ENCODE measurements around the gene IRAK1. TPM values are rescaled to one million over a fixed set of nuclear protein-coding genes. Genes with fewer than 3 reads are reported as not detected.
A peak's percentile ranks its signal among the peaks of the same experiment; 100 is the strongest.

IRAK1 gene
- total RNA-seq, 6 experiments from 2014 or later = 103 to 133 (median 120) TPM

DNA sequence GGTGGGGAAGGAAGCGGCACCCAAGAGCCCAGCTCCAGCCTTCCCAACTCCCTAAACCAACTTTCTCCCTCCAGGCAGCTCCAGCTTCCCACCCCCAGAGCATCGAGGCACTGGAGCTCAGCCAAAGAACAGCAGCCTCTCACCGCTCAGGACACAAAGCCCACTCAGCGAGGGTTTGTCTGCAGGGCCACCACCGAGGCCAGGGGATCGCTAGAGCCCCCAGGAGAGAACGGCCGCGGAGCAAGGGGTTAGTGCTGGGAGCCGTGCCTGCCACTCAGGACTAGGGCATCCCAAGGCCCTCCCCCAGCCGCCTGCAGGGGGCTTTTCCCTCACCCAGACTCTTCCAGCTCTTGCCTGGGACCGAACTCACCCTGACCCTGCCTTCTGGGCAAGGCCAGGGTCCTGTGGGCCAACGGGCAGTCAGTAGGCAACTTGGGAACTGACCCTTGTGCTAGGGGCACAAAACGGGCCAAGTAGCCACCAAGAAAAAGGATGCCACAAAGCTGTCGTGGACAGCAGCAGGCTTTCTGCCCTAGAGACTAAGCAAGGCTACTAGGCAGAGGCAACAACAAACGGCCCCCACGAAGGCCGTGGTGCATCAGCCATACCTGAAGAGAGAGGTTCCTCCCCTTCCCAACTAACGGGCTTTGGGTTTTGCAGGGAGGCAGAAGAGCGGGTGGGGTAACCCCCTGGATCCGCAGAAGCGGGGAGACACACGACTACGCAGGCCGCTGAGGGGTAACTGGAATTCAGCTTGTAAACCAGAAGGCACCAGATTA lies 50.4 kb downstream of the IRAK1 start:
- Mint-ChIP-seq H3K27ac (peak overlapping the region; percentile 100), H3K4me1 (ENCODE audit: low read depth) (peaks cover 36% of the 10 kb centered on the region), H3K9me3 (no peaks in the 10 kb centered on the region), H3K4me3 (peak overlapping the region; percentile 99), H3K27me3 (ENCODE audit: insufficient read depth) (peaks cover 2% of the 10 kb centered on the region), H3K36me3 (ENCODE audit: low read depth) (peaks cover 13% of the 10 kb centered on the region)
- no peak for DNase-seq
- TF ChIP-seq, protein P1, sequence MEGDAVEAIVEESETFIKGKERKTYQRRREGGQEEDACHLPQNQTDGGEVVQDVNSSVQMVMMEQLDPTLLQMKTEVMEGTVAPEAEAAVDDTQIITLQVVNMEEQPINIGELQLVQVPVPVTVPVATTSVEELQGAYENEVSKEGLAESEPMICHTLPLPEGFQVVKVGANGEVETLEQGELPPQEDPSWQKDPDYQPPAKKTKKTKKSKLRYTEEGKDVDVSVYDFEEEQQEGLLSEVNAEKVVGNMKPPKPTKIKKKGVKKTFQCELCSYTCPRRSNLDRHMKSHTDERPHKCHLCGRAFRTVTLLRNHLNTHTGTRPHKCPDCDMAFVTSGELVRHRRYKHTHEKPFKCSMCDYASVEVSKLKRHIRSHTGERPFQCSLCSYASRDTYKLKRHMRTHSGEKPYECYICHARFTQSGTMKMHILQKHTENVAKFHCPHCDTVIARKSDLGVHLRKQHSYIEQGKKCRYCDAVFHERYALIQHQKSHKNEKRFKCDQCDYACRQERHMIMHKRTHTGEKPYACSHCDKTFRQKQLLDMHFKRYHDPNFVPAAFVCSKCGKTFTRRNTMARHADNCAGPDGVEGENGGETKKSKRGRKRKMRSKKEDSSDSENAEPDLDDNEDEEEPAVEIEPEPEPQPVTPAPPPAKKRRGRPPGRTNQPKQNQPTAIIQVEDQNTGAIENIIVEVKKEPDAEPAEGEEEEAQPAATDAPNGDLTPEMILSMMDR (IDR thresholded peaks at IDR 0.05) = no peak

DNA sequence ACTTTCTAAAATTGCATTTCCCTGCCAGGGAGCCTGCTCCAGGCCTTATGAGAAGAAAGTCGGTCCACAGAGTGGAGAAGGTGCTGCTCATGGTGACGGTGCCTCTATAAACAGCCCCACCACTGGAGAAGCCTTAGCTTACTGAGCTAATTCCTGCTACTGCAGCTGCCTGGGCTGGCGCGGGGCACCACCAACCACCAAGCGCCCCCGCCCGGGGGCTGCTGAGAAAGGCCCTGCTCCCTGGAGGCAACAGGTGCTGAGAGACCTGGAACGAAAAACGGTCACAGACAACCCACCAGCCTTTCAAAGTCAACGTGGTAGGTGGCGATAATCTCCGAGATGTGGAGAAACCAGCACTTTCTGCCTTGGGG lies 51.0 kb downstream of the IRAK1 start:
- Mint-ChIP-seq H3K27ac (peak overlapping the region; percentile 43), H3K4me3 (peak overlapping the region; percentile 99), H3K9me3 (no peaks in the 10 kb centered on the region), H3K27me3 (ENCODE audit: insufficient read depth) (peaks cover 2% of the 10 kb centered on the region), H3K36me3 (ENCODE audit: low read depth) (peaks cover 13% of the 10 kb centered on the region), H3K4me1 (ENCODE audit: low read depth) (peaks cover 33% of the 10 kb centered on the region)
- TF ChIP-seq, protein P1 (IDR thresholded peaks at IDR 0.05) = no peak
- DNase-seq = peak; percentile 11

DNA sequence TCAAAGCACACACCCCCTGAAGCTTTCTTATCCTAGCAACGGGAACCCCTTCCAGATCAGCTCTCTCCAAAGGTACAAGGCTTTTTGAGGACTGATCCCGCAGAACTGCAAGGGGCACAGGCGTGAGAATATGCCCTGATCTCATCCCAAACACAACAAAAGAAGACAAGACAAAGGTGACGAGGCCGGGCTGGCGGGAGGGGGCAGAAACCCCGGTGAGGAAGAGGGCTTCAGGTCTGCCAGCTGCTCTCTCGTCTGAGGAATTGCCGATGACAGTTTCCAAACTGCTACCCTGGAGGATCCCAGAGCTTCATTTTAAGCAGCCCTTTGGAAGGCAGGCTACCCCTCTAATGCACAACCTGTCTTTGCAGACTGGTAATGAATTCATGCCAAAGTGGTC lies 51.4 kb downstream of the IRAK1 start:
- Mint-ChIP-seq H3K4me1 (ENCODE audit: low read depth) (peaks cover 29% of the 10 kb centered on the region), H3K4me3 (peak overlapping the region; percentile 99), H3K9me3 (no peaks in the 10 kb centered on the region), H3K27ac (peak overlapping the region; percentile 43; the same call in 1 of the 2 replicates), H3K27me3 (ENCODE audit: insufficient read depth) (no peaks in the 10 kb centered on the region; the same call in 1 of the 2 replicates), H3K36me3 (ENCODE audit: low read depth) (peaks cover 13% of the 10 kb centered on the region)
- DNase-seq = no peak
- TF ChIP-seq, protein P1 (IDR thresholded peaks at IDR 0.05) = no peak

DNA sequence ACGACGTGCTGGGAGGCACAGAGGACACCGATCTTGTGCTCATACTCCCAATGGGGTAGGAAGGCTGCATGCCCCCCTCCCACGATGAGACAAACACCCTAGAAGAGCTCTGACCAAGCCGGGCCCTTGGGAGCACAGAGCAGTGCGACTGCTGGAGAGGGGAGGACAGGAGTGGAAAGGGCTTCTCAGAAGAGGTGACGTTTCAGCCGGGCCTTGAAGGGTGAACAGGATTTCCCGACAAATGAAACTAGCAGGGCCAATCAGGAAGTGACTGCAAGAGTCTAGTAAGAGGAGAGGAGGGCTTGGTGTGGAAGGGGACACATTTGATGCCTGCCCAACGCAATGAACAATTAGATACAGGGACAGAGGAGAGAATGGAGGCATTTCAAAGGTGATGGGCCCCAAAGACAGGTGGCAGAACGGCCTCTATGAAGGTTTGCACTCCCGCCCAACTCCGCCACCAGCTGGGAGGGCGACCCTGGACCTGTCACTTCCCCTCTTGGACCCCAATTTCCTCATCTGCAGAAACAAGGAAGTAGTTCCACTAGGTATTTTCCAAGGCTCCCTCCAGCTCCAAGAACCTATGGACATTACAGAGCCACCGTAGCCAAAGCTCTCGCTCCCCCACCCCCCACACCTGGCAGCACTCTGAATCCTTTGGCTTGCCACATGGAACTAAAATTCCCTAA lies 52.0 kb downstream of the IRAK1 start:
- Mint-ChIP-seq H3K4me1 (ENCODE audit: low read depth) (peaks cover 26% of the 10 kb centered on the region), H3K4me3 (peak overlapping the region; percentile 99), H3K27me3 (ENCODE audit: insufficient read depth) (no peaks in the 10 kb centered on the region; the same call in 1 of the 2 replicates), H3K27ac (peak overlapping the region; percentile 66), H3K36me3 (ENCODE audit: low read depth) (peaks cover 13% of the 10 kb centered on the region), H3K9me3 (no peaks in the 10 kb centered on the region)
- TF ChIP-seq, protein P1 (IDR thresholded peaks at IDR 0.05) = no peak
- no peak for DNase-seq

DNA sequence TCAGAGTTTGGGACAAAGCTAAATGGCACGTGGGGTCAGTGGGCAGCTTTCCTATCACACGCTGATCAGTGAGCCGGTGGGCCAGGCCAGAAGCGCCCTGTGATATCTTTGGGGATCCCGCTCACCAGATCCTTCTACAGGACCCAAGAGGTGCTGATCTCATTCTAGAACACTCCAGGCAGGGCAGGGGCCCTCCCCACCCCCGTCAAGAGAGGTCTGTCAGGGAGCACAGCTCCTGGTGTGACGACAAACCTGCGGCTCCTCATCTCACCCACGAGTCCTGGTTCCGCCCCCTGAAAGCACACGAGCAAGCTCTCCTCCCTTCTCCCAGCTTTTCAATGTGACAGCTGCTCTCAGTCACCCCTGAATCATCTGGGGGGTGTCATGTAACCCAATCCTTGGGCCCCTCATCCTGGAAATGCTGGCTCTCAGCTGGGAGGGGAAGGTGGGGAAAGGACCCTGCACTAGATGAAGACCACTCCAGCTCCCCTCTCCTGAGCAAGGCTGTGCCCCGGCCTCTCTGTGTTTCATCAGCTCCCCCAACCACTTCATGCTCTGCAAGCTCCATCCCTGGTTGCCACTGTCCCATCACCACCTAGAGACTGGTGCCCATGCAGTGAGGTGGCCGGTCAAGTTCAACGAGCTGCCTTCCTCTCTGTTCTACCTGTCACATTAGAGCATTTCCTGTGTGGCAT lies 52.7 kb downstream of the IRAK1 start:
- Mint-ChIP-seq H3K4me3 (peak overlapping the region; percentile 99), H3K27me3 (ENCODE audit: insufficient read depth) (no peaks in the 10 kb centered on the region; the same call in 1 of the 2 replicates), H3K36me3 (ENCODE audit: low read depth) (peaks cover 13% of the 10 kb centered on the region), H3K27ac (peak overlapping the region; percentile 67; the same call in 1 of the 2 replicates), H3K9me3 (no peaks in the 10 kb centered on the region), H3K4me1 (ENCODE audit: low read depth) (peaks cover 26% of the 10 kb centered on the region)
- DNase-seq = peak; percentile 8
- TF ChIP-seq, protein P1 (IDR thresholded peaks at IDR 0.05) = no peak
